Embryonic facial prominence (tissue), 1 donor: ENCODE results near the gene RNF34.

Experiments
- DNase-seq: peaks from one replicate; pipeline ENCODE4 v3.0.0-alpha.2; 2016; ENCODE audit errors: extremely low spot score

The RNF34 gene

DNA sequence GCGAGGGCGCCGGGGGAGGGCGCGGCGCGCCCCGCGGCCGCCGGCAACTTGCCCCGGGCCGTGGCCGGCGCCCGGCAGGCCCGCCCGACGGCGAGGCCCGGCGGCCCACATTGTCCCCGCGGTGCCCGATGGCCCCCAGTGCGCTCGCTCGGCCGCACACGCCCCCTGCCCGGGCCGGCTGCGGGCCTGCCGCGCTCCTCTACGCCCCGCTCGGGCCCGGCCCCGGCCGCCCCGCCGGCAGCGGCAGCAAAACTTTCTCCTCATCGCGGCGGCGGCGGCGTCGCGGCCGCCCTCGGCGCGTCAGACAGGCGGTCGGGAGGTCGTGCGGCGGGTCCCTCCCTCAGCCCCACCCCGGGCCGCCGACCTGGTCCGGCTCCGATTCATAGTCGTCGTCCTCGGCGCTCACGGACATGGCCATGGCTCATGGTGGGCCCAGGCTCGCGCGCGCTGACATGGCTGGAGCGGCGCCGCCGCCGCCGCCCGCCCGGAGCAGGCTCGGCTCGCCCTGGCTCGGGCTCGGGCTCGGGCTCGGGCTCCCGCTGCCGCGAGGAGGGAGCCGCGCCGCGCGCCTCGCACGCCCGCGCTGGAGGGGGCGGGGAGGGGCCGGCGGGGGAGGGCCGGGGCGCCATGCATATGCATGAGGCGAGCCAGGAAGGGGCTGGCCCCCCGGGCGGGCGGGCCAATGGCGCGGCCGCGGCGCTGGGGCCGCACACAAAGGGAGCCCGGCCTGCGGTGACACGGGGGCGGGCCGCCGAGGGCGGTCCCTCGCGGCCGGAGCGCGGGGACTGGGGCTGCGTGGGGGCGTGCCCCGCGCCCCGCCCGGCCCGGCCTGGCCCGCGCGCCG lies 67.1 kb downstream of the RNF34 start:
- peak; percentile 64 for DNase-seq

DNA sequence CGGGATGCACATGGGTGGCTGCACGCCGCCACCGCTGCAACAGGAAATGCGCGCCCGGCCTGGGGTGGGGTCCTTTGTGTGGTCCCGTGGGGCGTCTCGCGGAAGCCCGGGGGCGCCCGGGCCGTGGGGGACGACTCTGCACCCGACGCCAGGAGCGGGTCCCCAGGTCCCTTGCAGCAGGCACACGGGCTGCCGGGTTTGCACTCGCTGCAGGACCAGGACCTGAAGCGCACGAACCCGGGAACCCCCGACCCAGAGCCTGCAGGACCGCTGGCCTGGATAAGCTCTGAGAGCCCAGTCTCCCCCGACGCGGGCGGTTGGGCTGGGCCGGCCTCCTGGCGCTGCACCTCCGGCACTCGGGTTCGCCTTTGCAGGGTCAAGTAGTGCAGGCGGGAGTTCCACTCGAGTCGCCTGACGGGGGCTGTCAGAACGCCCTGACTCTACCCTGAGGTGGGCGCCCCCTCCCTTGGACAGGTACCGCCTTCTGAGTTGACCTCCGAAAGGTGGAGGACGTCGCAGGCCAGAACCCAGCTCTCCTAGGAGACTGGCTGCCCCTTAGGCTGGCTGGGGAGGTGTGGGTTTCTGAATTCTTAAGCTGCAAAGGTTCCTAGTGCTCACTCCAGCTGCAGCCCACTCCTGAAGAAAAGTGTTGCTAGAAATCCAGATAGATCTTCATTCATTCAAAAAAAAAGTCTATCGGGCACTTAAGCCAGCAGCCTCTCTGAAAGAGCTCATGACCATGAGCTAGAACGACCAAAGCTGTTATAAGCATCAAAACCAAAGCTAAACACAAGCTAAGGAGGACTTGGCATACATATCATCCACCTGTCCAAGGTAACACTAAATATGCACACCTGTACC lies 68.0 kb downstream of the RNF34 start:
- DNase-seq = no peak

DNA sequence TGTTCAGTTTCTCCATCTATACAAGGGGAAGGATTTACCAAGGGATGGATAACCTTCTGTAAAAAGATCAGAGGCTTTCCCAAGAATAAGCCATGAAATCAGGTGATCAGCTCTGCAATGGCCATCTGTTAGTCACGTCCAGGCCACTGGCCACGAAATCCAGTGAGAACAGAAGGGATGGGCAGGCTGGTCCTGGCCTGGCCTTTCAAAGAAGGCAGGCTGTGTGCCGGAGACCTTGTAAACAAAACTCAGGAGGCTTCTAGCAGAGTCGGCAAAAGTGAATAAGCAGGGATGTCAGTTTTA lies 68.5 kb downstream of the RNF34 start:
- DNase-seq = no peak

- no peak for DNase-seq
These were observed 70.8 kb downstream of the RNF34 start for GRCh38 chr12:121470751-121471150.

DNA sequence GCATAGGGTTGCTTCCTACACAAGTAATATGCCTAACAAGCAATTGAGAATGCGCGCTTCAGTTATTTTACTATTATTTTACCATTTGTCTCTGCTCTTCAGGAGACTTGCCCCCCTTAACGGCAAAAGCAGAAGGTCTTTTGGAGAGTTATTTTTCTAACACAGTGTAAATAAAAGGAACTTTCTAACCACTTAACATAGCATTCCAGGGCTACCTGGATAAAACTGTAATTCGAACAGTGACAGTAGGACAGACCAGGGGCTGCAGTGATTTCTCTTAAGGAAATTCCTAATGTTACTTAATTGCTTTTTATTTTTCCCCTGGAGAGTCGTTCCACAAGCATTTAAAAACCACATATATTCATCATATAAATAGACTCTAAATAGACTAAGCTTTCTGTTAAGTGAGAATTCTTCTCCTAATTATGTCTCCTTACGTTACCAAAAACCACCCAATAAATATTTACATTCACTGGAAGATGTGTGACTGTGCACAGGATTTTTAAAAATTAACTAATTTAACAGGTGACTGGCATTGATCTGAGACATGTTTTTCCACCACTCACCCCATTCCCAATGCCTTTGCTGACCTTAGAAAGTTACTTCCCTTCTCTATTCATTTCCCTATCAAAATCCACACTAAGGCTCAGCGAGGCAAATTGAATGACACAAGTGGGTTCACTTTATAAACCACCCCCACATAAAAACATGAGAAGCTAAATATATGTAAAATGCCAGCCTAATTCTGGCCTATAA lies 72.4 kb downstream of the RNF34 start:
- no peak for DNase-seq
